ENCODE data around the gene FAM149A. TPM values are rescaled to one million over a fixed set of nuclear protein-coding genes. Genes with fewer than 3 reads are reported as not detected.

The FAM149A gene
- total and polyA plus RNA-seq, 2 donors (not counting 1 experiment from before 2014, with no cell fraction given), result 0.12 TPM; not detected in 1

GRCh38 chr4:186081202-186081807 lies 23.2 kb upstream of the FAM149A start:
- ChIA-PET CTCF (no interaction called here), POLR2A (no interaction called here)
- DNase-seq (no peak), ATAC-seq (ENCODE audit: low read depth) (no peak)
- no peaks in the 10 kb centered on the region for H4K20me1 ChIP-seq (ENCODE audit: control insufficient read depth, insufficient read depth, low read length, poor library complexity, severe bottlenecking)
- no peak overlapping the region for H3K27ac ChIP-seq (ENCODE audit: low read length in 2 of 2)
- peaks cover 0 to 3% (median 0%) of the 10 kb centered on the region in 4 experiments for H3K27me3 ChIP-seq (replicated peaks in 1 of 4; ENCODE audit: control extremely low read depth in 1 of 4, control insufficient read depth in 3 of 4, insufficient read depth in 4 of 4, low read length in 3 of 4)
- H3K4me1 ChIP-seq (ENCODE audit: control insufficient read depth in 2 of 2, insufficient read depth in 2 of 2, low read length in 2 of 2), result no peaks in the 10 kb centered on the region
- Mint-ChIP-seq H3K4me1 (no peaks in the 10 kb centered on the region), H3K27me3 (peaks cover 32% of the 10 kb centered on the region), H3K27ac (no peak overlapping the region), H3K9me3 (ENCODE audit: insufficient read depth) (no peaks in the 10 kb centered on the region), H3K4me3 (no peak overlapping the region)
- TF ChIP-seq CTCF (IDR thresholded peaks at IDR 0.05), result no peak
- no peak for TF ChIP-seq EZH2 (IDR thresholded peaks at IDR 0.05; ENCODE audit: borderline replicate concordance, insufficient read depth, low read depth, low read length, poor library complexity, severe bottlenecking)
- no peak overlapping the region for H3K4me2 ChIP-seq (replicated peaks; ENCODE audit: low read depth, low read length, poor library complexity, severe bottlenecking)
- intact Hi-C loops (cut with micrococcal nuclease), result no loop called here
- no peaks in the 10 kb centered on the region for H3K9me3 ChIP-seq (ENCODE audit: control extremely low read depth in 1 of 3, control insufficient read depth in 2 of 3, insufficient read depth in 1 of 3, low read length in 2 of 3)
- no peaks in the 10 kb centered on the region for H3K79me2 ChIP-seq (ENCODE audit: control insufficient read depth, insufficient read depth, low read length)
- no peak overlapping the region for H2AFZ ChIP-seq (ENCODE audit: insufficient read depth, low read depth, low read length, poor library complexity, severe bottlenecking)
- no peaks in the 10 kb centered on the region for H3K36me3 ChIP-seq (replicated peaks in 1 of 2; ENCODE audit: control extremely low read depth in 1 of 2, control insufficient read depth in 1 of 2, extremely low read depth in 1 of 2, insufficient read depth in 2 of 2, low read length in 1 of 2)
- no peak overlapping the region for H3K4me3 ChIP-seq (ENCODE audit: control extremely low read depth in 1 of 5, extremely low read depth in 1 of 5, insufficient read depth in 1 of 5, low read depth in 2 of 5, low read length in 4 of 5)
- H3K9ac ChIP-seq (ENCODE audit: low read length), result no peak overlapping the region
- WGBS (ENCODE audit: insufficient coverage), result 84% methylated on average over 4 of the region's 15 CpGs

- H3K9me3 Mint-ChIP-seq (ENCODE audit: insufficient read depth), result no peaks in the 10 kb centered on the region
- Histone ChIP-seq H3K4me2 (replicated peaks; ENCODE audit: low read depth, low read length, poor library complexity, severe bottlenecking) (no peak overlapping the region), H3K9me3 (ENCODE audit: control extremely low read depth in 1 of 3, control insufficient read depth in 2 of 3, insufficient read depth in 1 of 3, low read length in 2 of 3) (no peaks in the 10 kb centered on the region), H3K4me1 (ENCODE audit: control insufficient read depth in 2 of 2, insufficient read depth in 2 of 2, low read length in 2 of 2) (no peaks in the 10 kb centered on the region), H3K27me3 (replicated peaks in 1 of 4; ENCODE audit: control extremely low read depth in 1 of 4, control insufficient read depth in 3 of 4, insufficient read depth in 4 of 4, low read length in 3 of 4) (peaks cover 0 to 3% (median 0%) of the 10 kb centered on the region in 4 experiments), H3K36me3 (replicated peaks in 1 of 2; ENCODE audit: control extremely low read depth in 1 of 2, control insufficient read depth in 1 of 2, extremely low read depth in 1 of 2, insufficient read depth in 2 of 2, low read length in 1 of 2) (no peaks in the 10 kb centered on the region), H3K79me2 (ENCODE audit: control insufficient read depth, insufficient read depth, low read length) (no peaks in the 10 kb centered on the region), H3K4me3 (ENCODE audit: control extremely low read depth in 1 of 5, extremely low read depth in 1 of 5, insufficient read depth in 1 of 5, low read depth in 2 of 5, low read length in 4 of 5) (no peak overlapping the region), H3K27ac (ENCODE audit: low read length in 2 of 2) (no peak overlapping the region), H2AFZ (ENCODE audit: insufficient read depth, low read depth, low read length, poor library complexity, severe bottlenecking) (no peak overlapping the region), H3K9ac (ENCODE audit: low read length) (no peak overlapping the region), H4K20me1 (ENCODE audit: control insufficient read depth, insufficient read depth, low read length, poor library complexity, severe bottlenecking) (no peaks in the 10 kb centered on the region)
- no peak overlapping the region for H3K27ac Mint-ChIP-seq
- TF ChIP-seq EZH2 (IDR thresholded peaks at IDR 0.05; ENCODE audit: borderline replicate concordance, insufficient read depth, low read depth, low read length, poor library complexity, severe bottlenecking) (no peak), CTCF (IDR thresholded peaks at IDR 0.05) (no peak)
- H3K4me3 Mint-ChIP-seq, result no peak overlapping the region
- no peak for DNase-seq
- WGBS (ENCODE audit: insufficient coverage), result 100% methylated on average over 1 of the region's 4 CpGs
- intact Hi-C loops (cut with micrococcal nuclease), result no loop called here
- ChIA-PET POLR2A (no interaction called here), CTCF (no interaction called here)
- no peaks in the 10 kb centered on the region for H3K4me1 Mint-ChIP-seq
- H3K27me3 Mint-ChIP-seq, result peaks cover 33% of the 10 kb centered on the region
- no peak for ATAC-seq (ENCODE audit: low read depth)
These were observed 22.3 kb upstream of the FAM149A start for GRCh38 chr4:186082221-186082620.

Measured in B cell (primary cell).